GM12878 (cell line): Measurements from ENCODE around the gene ENTREP3. TPM values are rescaled to one million over a fixed set of nuclear protein-coding genes. Genes with fewer than 3 reads are reported as not detected.

Experiments
- BRCA1 ChIP-seq: IDR thresholded peaks from 2 replicates; pipeline ENCODE4 v1.6.1; 2011; ENCODE audit warnings: low read depth, low read length, improper control_type of control experiment
- CBX5 ChIP-seq: sonication (generic); IDR thresholded peaks from 2 replicates; pipeline ENCODE4 v1.6.1; 2016; ENCODE audit warnings: low read depth, moderate library complexity, mild to moderate bottlenecking, inconsistent platforms
- HDAC6 ChIP-seq: fragments of 200-600 bp; sonication (generic); IDR thresholded peaks from one replicate; pipeline ENCODE4 v1.8.0; 2017; ENCODE audit warnings: antibody characterized with exemption; ENCODE audit not compliant: unreplicated experiment
- JUNB ChIP-seq: IDR thresholded peaks from 2 replicates; pipeline ENCODE4 v1.6.1; 2016; ENCODE audit warnings: antibody characterized with exemption, mild to moderate bottlenecking
- MEF2A ChIP-seq: IDR thresholded peaks from 2 replicates; pipeline ENCODE4 v1.6.1; 2011; ENCODE audit warnings: low read depth, mild to moderate bottlenecking, low read length, moderate library complexity; ENCODE audit not compliant: insufficient read depth
- MLLT1 ChIP-seq: fragments of 450-650 bp; IDR thresholded peaks from 2 replicates; pipeline ENCODE4 v1.6.1; 2016; ENCODE audit warnings: mild to moderate bottlenecking
- MYB ChIP-seq: fragments of 150-350 bp; IDR thresholded peaks from 2 replicates; pipeline ENCODE4 v1.6.1; 2014; ENCODE audit warnings: mild to moderate bottlenecking, low read depth, low read length, borderline replicate concordance
- NFYB ChIP-seq: IDR thresholded peaks from 2 replicates; pipeline ENCODE4 v1.6.1; 2011; ENCODE audit warnings: low read depth, mild to moderate bottlenecking, low read length, improper control_type of control experiment, moderate library complexity; ENCODE audit not compliant: insufficient read depth
- POLR2A ChIP-seq: IDR thresholded peaks from 2 replicates; pipeline ENCODE4 v1.6.1; 2011; ENCODE audit warnings: low read depth, mild to moderate bottlenecking, low read length
- RAD21 ChIP-seq: IDR thresholded peaks from 2 replicates; pipeline ENCODE4 v1.6.1; 2011; ENCODE audit warnings: mild to moderate bottlenecking, low read depth, low read length, moderate library complexity; ENCODE audit not compliant: insufficient read depth
- RAD51 ChIP-seq: fragments of 450-650 bp; IDR thresholded peaks from 2 replicates; pipeline ENCODE4 v1.6.1; 2016; ENCODE audit warnings: moderate library complexity, mild to moderate bottlenecking, inconsistent platforms
- RCOR1 ChIP-seq: conservative IDR thresholded peaks from 2 replicates; pipeline ENCODE4 v1.6.1; 2012; ENCODE audit warnings: low read depth, low read length, improper control_type of control experiment
- SIN3A ChIP-seq: IDR thresholded peaks from 2 replicates; pipeline ENCODE4 v1.6.1; 2012; ENCODE audit warnings: low read depth, low read length, improper control_type of control experiment
- SMAD1 ChIP-seq: fragments of 450-650 bp; IDR thresholded peaks from 2 replicates; pipeline ENCODE4 v1.6.1; 2018; ENCODE audit warnings: mild to moderate bottlenecking, low read depth; ENCODE audit not compliant: partially characterized antibody
- TCF12 ChIP-seq: IDR thresholded peaks from 2 replicates; pipeline ENCODE4 v1.6.1; 2011; ENCODE audit warnings: low read depth, mild to moderate bottlenecking, low read length
- USF2 ChIP-seq: IDR thresholded peaks from 2 replicates; pipeline ENCODE4 v1.6.1; 2011; ENCODE audit warnings: low read depth, low read length, improper control_type of control experiment, borderline replicate concordance
- WRNIP1 ChIP-seq: IDR thresholded peaks from 2 replicates; pipeline ENCODE4 v1.6.1; 2011; ENCODE audit warnings: low read depth, low read length, improper control_type of control experiment, borderline replicate concordance
- ZZZ3 ChIP-seq: IDR thresholded peaks from 2 replicates; pipeline ENCODE4 v1.6.1; 2011; ENCODE audit warnings: low read depth; ENCODE audit not compliant: control insufficient read depth, insufficient read length
- polyA plus RNA-seq, 11 experiments: library from polyadenylated mRNA; depleted of rRNA in 4 of 11; unstranded in 6 of 11; stranded (reverse) in 5 of 11; fragments of >200 nt; fragmentation: Nextera tagmentation in 4 of 11; fragmentation: Illumina TruSeq in 1 of 11; extraction: Ambion mirVana in 4 of 11; extraction: Trizol in 1 of 11; gene quantifications; 1 replicate in 1 of 11; 2 replicates in 10 of 11; pipeline versions ENCODE4 v1.2.1 to v1.2.3, GENCODE V29; 2011 to 2016; ENCODE audit warnings: inconsistent platforms in 2 of 11, missing spikeins in 2 of 11, low read depth in 1 of 11
- total RNA-seq, 4 experiments: library from RNA; depleted of rRNA in 3 of 4; stranded (reverse); fragments of >200 nt in 3 of 4; fragmentation: Illumina TruSeq in 1 of 4; extraction: Trizol in 1 of 4; gene quantifications; 2 replicates each; pipeline versions ENCODE4 v1.2.1 to v1.2.3, GENCODE V29; 2013 to 2021
- TF ChIP-seq, protein P1 (sequence below): fragments of 450-650 bp; IDR thresholded peaks from 2 replicates; pipeline ENCODE4 v1.6.1; 2017; ENCODE audit warnings: low read depth, mild to moderate bottlenecking, moderate library complexity
- TF ChIP-seq, protein P2 (sequence below): fragments of 450-650 bp; IDR thresholded peaks from 2 replicates; pipeline ENCODE4 v1.6.1; 2017; ENCODE audit warnings: mild to moderate bottlenecking, moderate library complexity
- TF ChIP-seq, protein P3 (sequence below): IDR thresholded peaks from 2 replicates; pipeline ENCODE4 v1.6.1; 2011; ENCODE audit warnings: low read depth, mild to moderate bottlenecking, low read length, moderate library complexity, borderline replicate concordance; ENCODE audit errors: extremely low read depth

ENTREP3 gene
- total and polyA plus RNA-seq, 10 of the 15 experiments (the other 5 are each of a cell fraction or from before 2014, with no cell fraction given), result 1.7 to 31.8 (median 3.9) TPM

- TF ChIP-seq MEF2A, result no peak
- TF ChIP-seq RCOR1, result no peak
- no peak for TF ChIP-seq HDAC6
- TF ChIP-seq NFYB, result peak; percentile 97
- no peak for TF ChIP-seq ZZZ3
- TF ChIP-seq SIN3A, result no peak; the same call in 1 of the 2 replicates
- TF ChIP-seq BRCA1, result no peak
- TF ChIP-seq CBX5, result no peak
- TF ChIP-seq USF2, result no peak
- TF ChIP-seq TCF12, result peak; percentile 66; the same call in 1 of the 2 replicates
- TF ChIP-seq MLLT1, result no peak
- TF ChIP-seq, protein P1, sequence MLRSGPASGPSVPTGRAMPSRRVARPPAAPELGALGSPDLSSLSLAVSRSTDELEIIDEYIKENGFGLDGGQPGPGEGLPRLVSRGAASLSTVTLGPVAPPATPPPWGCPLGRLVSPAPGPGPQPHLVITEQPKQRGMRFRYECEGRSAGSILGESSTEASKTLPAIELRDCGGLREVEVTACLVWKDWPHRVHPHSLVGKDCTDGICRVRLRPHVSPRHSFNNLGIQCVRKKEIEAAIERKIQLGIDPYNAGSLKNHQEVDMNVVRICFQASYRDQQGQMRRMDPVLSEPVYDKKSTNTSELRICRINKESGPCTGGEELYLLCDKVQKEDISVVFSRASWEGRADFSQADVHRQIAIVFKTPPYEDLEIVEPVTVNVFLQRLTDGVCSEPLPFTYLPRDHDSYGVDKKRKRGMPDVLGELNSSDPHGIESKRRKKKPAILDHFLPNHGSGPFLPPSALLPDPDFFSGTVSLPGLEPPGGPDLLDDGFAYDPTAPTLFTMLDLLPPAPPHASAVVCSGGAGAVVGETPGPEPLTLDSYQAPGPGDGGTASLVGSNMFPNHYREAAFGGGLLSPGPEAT, result peak; percentile 37; the same call in 1 of the 2 replicates
- no peak for TF ChIP-seq MYB
- no peak for TF ChIP-seq RAD21
- TF ChIP-seq JUNB, result no peak
- peak; percentile 79 for TF ChIP-seq POLR2A
- TF ChIP-seq, protein P2, sequence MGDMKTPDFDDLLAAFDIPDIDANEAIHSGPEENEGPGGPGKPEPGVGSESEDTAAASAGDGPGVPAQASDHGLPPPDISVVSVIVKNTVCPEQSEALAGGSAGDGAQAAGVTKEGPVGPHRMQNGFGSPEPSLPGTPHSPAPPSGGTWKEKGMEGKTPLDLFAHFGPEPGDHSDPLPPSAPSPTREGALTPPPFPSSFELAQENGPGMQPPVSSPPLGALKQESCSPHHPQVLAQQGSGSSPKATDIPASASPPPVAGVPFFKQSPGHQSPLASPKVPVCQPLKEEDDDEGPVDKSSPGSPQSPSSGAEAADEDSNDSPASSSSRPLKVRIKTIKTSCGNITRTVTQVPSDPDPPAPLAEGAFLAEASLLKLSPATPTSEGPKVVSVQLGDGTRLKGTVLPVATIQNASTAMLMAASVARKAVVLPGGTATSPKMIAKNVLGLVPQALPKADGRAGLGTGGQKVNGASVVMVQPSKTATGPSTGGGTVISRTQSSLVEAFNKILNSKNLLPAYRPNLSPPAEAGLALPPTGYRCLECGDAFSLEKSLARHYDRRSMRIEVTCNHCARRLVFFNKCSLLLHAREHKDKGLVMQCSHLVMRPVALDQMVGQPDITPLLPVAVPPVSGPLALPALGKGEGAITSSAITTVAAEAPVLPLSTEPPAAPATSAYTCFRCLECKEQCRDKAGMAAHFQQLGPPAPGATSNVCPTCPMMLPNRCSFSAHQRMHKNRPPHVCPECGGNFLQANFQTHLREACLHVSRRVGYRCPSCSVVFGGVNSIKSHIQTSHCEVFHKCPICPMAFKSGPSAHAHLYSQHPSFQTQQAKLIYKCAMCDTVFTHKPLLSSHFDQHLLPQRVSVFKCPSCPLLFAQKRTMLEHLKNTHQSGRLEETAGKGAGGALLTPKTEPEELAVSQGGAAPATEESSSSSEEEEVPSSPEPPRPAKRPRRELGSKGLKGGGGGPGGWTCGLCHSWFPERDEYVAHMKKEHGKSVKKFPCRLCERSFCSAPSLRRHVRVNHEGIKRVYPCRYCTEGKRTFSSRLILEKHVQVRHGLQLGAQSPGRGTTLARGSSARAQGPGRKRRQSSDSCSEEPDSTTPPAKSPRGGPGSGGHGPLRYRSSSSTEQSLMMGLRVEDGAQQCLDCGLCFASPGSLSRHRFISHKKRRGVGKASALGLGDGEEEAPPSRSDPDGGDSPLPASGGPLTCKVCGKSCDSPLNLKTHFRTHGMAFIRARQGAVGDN, result peak; percentile 18; the same call in 1 of the 2 replicates
- TF ChIP-seq RAD51, result peak; percentile 48; the same call in 1 of the 2 replicates
- TF ChIP-seq WRNIP1, result no peak
- no peak for TF ChIP-seq SMAD1
- TF ChIP-seq, protein P3, sequence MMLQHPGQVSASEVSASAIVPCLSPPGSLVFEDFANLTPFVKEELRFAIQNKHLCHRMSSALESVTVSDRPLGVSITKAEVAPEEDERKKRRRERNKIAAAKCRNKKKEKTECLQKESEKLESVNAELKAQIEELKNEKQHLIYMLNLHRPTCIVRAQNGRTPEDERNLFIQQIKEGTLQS, result no peak
These were observed 27.8 kb downstream of the ENTREP3 start (continued) for GRCh38 chr1:155227261-155228095.
